ENCODE measurements around the gene HOXA9. TPM values are rescaled to one million over a fixed set of nuclear protein-coding genes. Genes with fewer than 3 reads are reported as not detected.
A peak's percentile ranks its signal among the peaks of the same experiment; 100 is the strongest.

Gene HOXA9
- total RNA-seq, 1 donor from 2014 or later: not detected

GRCh38 chr7:27164367-27165088, 809 bp downstream of the HOXA9 start:
- H3K9me3 Mint-ChIP-seq (ENCODE audit: low read depth): no peaks in the 10 kb centered on the region
- no peak for DNase-seq (ENCODE audit: low spot score, unreplicated experiment)
- H3K4me3 Mint-ChIP-seq (ENCODE audit: low read depth): peak overlapping the region; percentile 40
- peak; percentile 53 for TF ChIP-seq CTCF (IDR thresholded peaks at IDR 0.05; ENCODE audit: unreplicated experiment)
- no peaks in the 10 kb centered on the region for H3K36me3 Mint-ChIP-seq (ENCODE audit: insufficient read depth)
- H3K4me1 Mint-ChIP-seq (ENCODE audit: low read depth): peaks cover 4% of the 10 kb centered on the region
- H3K27me3 Mint-ChIP-seq: peaks cover 84% of the 10 kb centered on the region
- peak overlapping the region; percentile 19 for H3K27ac Mint-ChIP-seq

- no peak for DNase-seq (ENCODE audit: low spot score, unreplicated experiment)
- no peak for TF ChIP-seq CTCF (IDR thresholded peaks at IDR 0.05; ENCODE audit: unreplicated experiment)
- peaks cover 4% of the 10 kb centered on the region for H3K4me1 Mint-ChIP-seq (ENCODE audit: low read depth)
- H3K27me3 Mint-ChIP-seq: peaks cover 86% of the 10 kb centered on the region
- H3K4me3 Mint-ChIP-seq (ENCODE audit: low read depth): no peak overlapping the region
- peak overlapping the region; percentile 19 for H3K27ac Mint-ChIP-seq
- no peaks in the 10 kb centered on the region for H3K36me3 Mint-ChIP-seq (ENCODE audit: insufficient read depth)
- no peaks in the 10 kb centered on the region for H3K9me3 Mint-ChIP-seq (ENCODE audit: low read depth)
Observed at GRCh38 chr7:27164045-27164366, 1.3 kb downstream of the HOXA9 start.

- peaks cover 86% of the 10 kb centered on the region for H3K27me3 Mint-ChIP-seq
- no peaks in the 10 kb centered on the region for H3K9me3 Mint-ChIP-seq (ENCODE audit: low read depth)
- no peak for TF ChIP-seq CTCF (IDR thresholded peaks at IDR 0.05; ENCODE audit: unreplicated experiment)
- no peaks in the 10 kb centered on the region for H3K36me3 Mint-ChIP-seq (ENCODE audit: insufficient read depth)
- no peak overlapping the region for H3K27ac Mint-ChIP-seq
- no peak for DNase-seq (ENCODE audit: low spot score, unreplicated experiment)
- peaks cover 2% of the 10 kb centered on the region for H3K4me1 Mint-ChIP-seq (ENCODE audit: low read depth)
- no peak overlapping the region for H3K4me3 Mint-ChIP-seq (ENCODE audit: low read depth)
Observed at GRCh38 chr7:27163288-27164044, 1.9 kb downstream of the HOXA9 start.

- Mint-ChIP-seq H3K36me3 (ENCODE audit: insufficient read depth) (peaks cover 1% of the 10 kb centered on the region), H3K9me3 (ENCODE audit: low read depth) (no peaks in the 10 kb centered on the region), H3K4me1 (ENCODE audit: low read depth) (peaks cover 2% of the 10 kb centered on the region), H3K27me3 (peaks cover 86% of the 10 kb centered on the region), H3K4me3 (ENCODE audit: low read depth) (no peak overlapping the region), H3K27ac (no peak overlapping the region)
- DNase-seq (ENCODE audit: low spot score, unreplicated experiment): no peak
- TF ChIP-seq CTCF (IDR thresholded peaks at IDR 0.05; ENCODE audit: unreplicated experiment): no peak
Observed at GRCh38 chr7:27162561-27163287, 2.6 kb downstream of the HOXA9 start.

Measured in progenitor cell of endocrine pancreas (in vitro differentiated cells).